NCI-H446 treated with DMSO at 0.1 percent for 48 hours (cell line): ENCODE measurements around the gene LMF1.

Experiments used
- DNase-seq: peaks from one replicate; lab custom pipeline; 2025; lab: John Stamatoyannopoulos, UW

LMF1 gene

GRCh38 chr16:1002399-1003166 lies 31.8 kb upstream of the LMF1 start:
- DNase-seq, result no peak

GRCh38 chr16:1001096-1001495 lies 30.3 kb upstream of the LMF1 start:
- no peak for DNase-seq

GRCh38 chr16:1000608-1001007 lies 29.8 kb upstream of the LMF1 start:
- DNase-seq, result no peak

DNA sequence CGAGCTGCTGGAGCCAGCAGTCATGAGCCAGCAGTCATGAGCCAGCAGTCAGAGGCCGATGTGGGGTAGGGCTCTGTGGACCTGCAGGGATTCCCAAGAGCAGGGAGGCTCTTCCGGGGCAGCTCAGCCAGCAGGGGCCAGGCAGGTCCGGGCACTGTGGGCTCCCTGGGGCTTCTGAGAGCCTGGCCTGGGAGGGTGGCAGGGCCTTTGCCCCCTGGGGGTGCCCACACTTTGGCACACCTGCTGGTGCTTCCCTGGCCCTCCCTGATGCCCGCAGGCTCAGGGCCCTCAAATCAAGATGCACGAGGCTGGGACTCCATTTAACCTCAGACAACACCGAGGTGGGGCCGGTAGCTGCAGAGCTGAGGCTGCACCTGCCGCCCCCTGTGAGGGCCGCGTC lies 28.9 kb upstream of the LMF1 start:
- DNase-seq, result no peak

GRCh38 chr16:998615-999014 lies 27.8 kb upstream of the LMF1 start:
- no peak for DNase-seq

DNA sequence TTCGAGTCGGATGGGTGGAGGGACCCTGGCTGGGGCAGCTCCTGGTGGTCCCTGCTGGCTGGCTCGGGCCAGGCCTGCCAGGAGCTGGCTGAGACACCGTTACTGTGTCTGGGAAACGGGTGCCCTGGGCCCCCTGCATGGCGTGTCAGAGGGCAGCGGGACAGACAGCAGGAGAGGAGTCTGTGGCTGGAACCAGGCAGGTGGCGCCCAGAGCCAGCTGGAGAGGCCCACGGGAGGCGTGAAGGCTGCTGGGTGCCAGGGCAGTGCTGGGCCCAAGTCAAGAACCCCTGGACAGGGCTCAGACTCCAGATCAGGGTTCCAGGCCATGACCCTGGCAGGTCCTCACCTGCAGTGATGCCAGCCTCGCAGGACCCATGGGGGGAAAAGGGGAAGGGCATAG lies 27.4 kb upstream of the LMF1 start:
- DNase-seq, result no peak

DNA sequence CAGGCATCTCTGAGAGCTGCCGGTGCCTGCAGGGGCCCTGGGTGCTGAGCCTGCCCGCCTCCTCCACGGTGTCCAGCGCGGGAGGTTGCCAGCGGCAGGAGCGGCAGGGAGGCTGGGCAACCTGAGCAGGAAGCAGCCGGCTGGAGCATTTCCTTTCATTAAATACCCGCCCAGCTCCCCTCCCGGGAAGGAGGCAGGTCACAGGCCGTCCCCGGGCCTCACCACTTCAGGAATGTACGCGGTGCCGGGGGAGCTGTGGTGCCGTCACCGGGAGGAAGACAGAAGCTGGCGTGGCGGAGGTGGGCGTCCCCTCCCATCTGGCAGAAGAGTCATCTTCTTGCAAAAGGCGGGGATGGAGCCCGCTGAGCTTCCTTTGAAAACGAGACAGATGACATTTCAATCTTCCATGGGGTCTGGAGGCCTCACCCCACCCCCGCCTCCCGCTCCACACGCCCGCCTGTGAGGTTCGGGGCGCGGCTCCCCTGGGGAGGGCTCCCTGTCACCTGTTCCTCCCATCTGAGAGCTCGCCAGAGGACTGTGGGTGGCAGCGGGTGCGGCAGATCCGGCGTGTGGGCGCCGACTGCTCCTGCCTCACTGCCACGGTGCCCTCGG lies 26.8 kb upstream of the LMF1 start:
- DNase-seq, result no peak

GRCh38 chr16:996681-997080 lies 25.9 kb upstream of the LMF1 start:
- DNase-seq, result no peak

DNA sequence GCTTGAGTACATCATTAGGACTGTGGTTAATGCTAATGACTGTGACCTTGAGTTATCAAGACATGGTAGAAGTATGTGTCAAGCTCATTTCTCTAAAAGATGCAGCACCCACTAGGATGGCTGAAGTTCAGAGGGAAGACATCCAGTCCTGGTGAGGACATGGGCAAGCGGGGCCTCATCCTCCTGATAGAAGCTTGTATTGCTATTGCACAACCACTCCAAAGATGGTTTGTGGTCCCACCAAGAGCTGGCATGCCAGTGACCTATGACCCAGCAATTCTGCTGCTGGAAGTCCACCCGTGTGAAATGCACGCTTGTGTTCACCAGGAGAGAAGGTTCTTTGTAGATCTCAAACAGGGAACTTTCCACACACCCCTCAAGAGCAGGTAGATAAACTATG lies 25.0 kb upstream of the LMF1 start:
- DNase-seq, result no peak

DNA sequence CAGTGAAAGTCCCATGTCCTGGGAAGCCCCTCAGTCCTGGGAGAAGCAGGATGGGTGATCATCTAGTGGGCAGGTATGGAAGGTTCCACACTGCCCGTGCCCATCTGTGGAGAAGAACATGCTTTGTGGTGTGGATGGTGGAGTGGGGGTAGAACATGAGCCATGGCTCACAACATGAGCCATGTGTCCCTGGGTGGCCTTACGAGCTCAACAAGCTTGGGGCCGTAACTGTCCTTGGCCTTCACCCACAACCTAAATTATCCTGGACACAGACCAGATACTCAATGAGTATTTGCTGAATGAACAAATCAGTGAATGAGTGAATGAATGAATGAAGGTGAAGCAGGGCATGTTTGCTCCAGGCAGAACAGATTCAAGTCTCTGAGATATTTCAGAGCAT lies 24.3 kb upstream of the LMF1 start:
- no peak for DNase-seq

DNA sequence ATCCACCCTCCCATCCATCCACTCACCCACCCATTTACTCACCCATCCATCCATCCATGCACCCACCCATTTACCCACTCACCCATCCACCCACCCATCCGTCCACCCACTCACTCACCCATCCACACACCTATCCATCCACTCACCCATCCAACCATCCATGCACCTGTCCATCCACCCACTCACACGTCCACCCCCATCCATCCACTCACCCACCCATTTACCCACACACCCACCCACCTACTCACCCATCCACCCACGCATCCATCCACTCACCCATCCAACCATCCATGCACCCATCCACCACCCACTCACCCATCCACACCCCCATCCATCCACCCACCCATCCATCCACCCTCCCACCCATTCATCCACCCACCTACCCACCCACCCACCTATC lies 22.9 kb upstream of the LMF1 start:
- no peak for DNase-seq

- DNase-seq, result no peak
Observed at GRCh38 chr16:991773-992172, 21.0 kb upstream of the LMF1 start.

- DNase-seq, result no peak
Observed at GRCh38 chr16:991345-991744, 20.6 kb upstream of the LMF1 start.

- no peak for DNase-seq
Observed at GRCh38 chr16:990516-991291, 19.9 kb upstream of the LMF1 start.

DNA sequence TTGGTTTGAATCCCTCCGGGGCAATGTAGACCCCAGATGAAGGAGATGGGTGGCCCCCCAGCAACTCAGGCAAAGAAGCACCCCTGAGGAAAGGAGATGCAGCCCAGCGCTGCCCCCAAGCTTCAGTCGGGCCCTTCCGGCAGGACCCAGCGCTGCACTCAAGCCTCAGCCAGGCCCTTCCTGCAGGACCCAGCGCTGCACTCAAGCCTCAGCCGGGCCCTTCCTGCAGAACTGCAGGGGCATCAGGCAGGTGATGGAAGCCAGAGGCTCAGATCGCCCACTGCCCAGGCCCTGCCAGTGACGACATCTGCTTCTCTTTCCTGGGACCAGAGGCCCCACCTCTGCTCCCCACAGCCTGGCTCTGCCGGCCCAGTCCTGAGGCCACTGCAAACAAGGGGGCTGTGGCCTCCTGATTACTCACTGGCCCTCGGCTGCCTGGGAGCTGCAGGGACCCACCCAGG lies 18.6 kb upstream of the LMF1 start:
- no peak for DNase-seq

GRCh38 chr16:988471-989353 lies 17.9 kb upstream of the LMF1 start:
- no peak for DNase-seq

DNA sequence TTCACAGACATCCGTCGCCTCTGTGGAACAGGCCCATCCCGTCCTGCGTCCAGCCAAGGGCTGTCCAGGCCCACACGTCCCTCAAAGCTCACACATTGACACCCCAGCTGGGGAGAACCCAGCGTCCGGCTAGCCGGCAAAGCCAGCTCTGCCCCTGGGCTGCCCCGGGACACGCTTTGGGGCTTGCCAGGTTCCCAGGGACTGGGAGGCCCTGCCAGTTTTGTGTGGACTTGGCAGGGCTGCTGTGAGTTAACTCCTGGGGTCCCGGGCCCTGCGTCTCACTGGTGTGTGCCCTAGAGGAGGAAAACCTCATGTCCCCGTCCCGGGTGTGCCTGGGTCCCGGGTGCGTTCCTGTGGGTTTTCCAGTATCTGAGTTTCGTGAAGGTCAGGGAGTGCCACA lies 17.1 kb upstream of the LMF1 start:
- no peak for DNase-seq

DNA sequence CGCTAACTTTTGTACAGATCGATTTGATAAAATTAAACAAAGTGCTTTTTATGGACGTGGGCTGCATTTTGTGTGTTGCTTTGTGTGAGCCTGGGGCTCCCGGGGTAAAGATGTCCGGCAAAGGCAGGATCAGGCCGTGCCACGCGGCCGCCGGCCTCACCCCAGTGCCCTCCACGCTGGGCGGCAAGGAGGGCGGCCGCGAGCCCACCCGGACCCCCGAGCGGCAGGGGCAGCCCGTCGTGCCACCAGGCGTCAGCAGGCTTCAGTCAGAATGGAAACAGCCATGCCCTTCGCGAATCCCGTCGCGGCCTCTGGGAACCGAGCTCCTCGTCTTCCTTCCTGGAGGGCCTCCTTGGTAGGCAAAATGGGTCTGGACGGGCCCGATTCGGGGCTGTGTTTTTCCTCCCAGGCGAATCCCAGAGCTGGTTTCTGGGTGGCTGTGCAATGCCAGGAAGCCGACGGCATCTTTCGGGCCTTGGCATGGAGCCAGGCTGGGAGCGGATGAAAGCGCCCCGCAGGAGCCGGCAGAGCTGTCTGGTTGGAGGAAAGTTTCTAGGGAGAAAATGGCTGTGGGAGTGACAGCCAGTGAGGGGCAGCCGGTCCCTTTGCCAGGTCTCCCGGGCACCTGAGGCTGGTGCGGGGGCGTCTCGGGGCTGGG lies 16.3 kb upstream of the LMF1 start:
- DNase-seq, result no peak

DNA sequence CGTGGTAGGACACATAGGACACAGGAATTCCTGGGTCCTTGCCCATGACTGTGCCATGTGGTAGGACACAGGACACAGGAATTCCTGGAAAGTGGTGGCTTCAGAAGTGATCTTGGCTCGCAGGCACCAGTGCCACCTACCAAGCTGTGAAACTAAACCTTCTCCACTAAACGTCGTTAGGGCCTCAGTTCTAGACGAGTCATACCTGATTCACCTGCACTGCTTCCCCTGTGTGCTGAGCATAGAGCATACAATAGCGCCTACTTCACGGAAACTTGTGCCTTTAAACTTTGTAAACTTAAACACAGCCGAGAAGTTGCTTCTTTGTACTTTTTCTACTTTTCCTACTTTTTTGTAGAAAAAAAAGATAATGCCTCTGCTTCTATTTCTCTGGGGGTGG lies 15.6 kb upstream of the LMF1 start:
- no peak for DNase-seq

DNA sequence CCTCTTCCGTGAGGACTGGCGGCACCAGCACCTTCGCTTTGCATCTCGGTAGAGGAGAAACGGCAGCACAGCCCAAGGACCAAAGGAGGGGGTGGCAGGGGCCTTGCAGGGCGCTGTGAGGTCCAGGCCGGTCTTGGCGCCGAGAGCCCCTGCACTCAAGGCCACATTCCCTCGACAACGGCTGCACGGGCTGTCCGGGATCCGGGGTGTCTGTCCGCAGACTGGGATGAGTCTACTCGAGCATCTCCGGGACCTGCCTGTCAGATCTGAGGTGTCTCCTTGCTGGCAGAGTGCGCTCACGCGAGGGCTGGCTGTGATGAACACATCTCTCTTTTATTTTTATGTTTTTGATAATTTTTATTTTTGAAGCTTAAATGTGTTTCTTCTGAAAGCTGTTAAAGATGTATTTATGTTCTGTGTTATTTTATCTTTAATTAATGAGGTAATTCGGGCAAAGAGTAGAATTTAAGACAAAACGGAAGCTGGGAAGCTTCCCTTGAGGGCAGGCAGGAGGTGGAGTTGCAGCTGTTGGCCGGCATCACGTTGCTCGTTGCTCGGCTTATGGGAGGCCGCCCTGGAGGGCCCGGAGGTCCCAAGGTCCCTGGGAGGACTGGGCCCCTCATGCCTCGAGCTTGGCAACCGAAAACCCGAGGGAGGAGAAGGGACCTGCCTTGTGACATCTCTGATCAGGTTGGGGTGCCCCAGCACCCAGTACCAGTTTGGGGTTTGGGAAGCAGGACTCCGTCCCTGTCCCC lies 15.0 kb upstream of the LMF1 start:
- no peak for DNase-seq
